Measurements from ENCODE around the gene ZNF385B.

Gene ZNF385B

GRCh38 chr2:179703702-179704101, 157.7 kb downstream of the ZNF385B start:
- H3K4me3 ChIP-seq (ENCODE audit: low read depth, low read length), result no peak overlapping the region
- no peak for DNase-seq (ENCODE audit: low read depth)
- TF ChIP-seq MYC (IDR thresholded peaks at IDR 0.05; ENCODE audit: low read depth, low read length) (no peak), CTCF (IDR thresholded peaks at IDR 0.05; ENCODE audit: low read depth, low read length) (no peak), POLR2A (IDR thresholded peaks at IDR 0.05; ENCODE audit: extremely low read depth, insufficient read length) (no peak), MAX (IDR thresholded peaks at IDR 0.05; ENCODE audit: low read depth, low read length) (no peak)

- H3K4me3 ChIP-seq (ENCODE audit: low read depth, low read length), result no peak overlapping the region
- no peak for TF ChIP-seq POLR2A (IDR thresholded peaks at IDR 0.05; ENCODE audit: extremely low read depth, insufficient read length)
- no peak for DNase-seq (ENCODE audit: low read depth)
These were observed 158.5 kb downstream of the ZNF385B start for GRCh38 chr2:179702912-179703311.

GRCh38 chr2:179701524-179702110, 159.8 kb downstream of the ZNF385B start:
- TF ChIP-seq CTCF (IDR thresholded peaks at IDR 0.05; ENCODE audit: low read depth, low read length) (no peak), MAX (IDR thresholded peaks at IDR 0.05; ENCODE audit: low read depth, low read length) (no peak), POLR2A (IDR thresholded peaks at IDR 0.05; ENCODE audit: extremely low read depth, insufficient read length) (no peak), MYC (IDR thresholded peaks at IDR 0.05; ENCODE audit: low read depth, low read length) (no peak)
- no peak overlapping the region for H3K4me3 ChIP-seq (ENCODE audit: low read depth, low read length)
- DNase-seq (ENCODE audit: low read depth), result no peak

GRCh38 chr2:179695486-179695885, 165.9 kb downstream of the ZNF385B start:
- no peak for TF ChIP-seq POLR2A (IDR thresholded peaks at IDR 0.05; ENCODE audit: extremely low read depth, insufficient read length)
- TF ChIP-seq MAX (IDR thresholded peaks at IDR 0.05; ENCODE audit: low read depth, low read length), result no peak
- no peak for TF ChIP-seq CTCF (IDR thresholded peaks at IDR 0.05; ENCODE audit: low read depth, low read length)
- TF ChIP-seq MYC (IDR thresholded peaks at IDR 0.05; ENCODE audit: low read depth, low read length), result no peak
- DNase-seq (ENCODE audit: low read depth), result no peak
- H3K4me3 ChIP-seq (ENCODE audit: low read depth, low read length), result no peak overlapping the region

GRCh38 chr2:179694963-179695362, 166.4 kb downstream of the ZNF385B start:
- no peak for DNase-seq (ENCODE audit: low read depth)
- H3K4me3 ChIP-seq (ENCODE audit: low read depth, low read length), result no peak overlapping the region
- no peak for TF ChIP-seq CTCF (IDR thresholded peaks at IDR 0.05; ENCODE audit: low read depth, low read length)
- no peak for TF ChIP-seq POLR2A (IDR thresholded peaks at IDR 0.05; ENCODE audit: extremely low read depth, insufficient read length)
- no peak for TF ChIP-seq MAX (IDR thresholded peaks at IDR 0.05; ENCODE audit: low read depth, low read length)
- no peak for TF ChIP-seq MYC (IDR thresholded peaks at IDR 0.05; ENCODE audit: low read depth, low read length)

- no peak for DNase-seq (ENCODE audit: low read depth)
- no peak overlapping the region for H3K4me3 ChIP-seq (ENCODE audit: low read depth, low read length)
- TF ChIP-seq MYC (IDR thresholded peaks at IDR 0.05; ENCODE audit: low read depth, low read length), result no peak
These were observed 168.8 kb downstream of the ZNF385B start for GRCh38 chr2:179692610-179693009.

- TF ChIP-seq MAX (IDR thresholded peaks at IDR 0.05; ENCODE audit: low read depth, low read length) (no peak), POLR2A (IDR thresholded peaks at IDR 0.05; ENCODE audit: extremely low read depth, insufficient read length) (no peak), MYC (IDR thresholded peaks at IDR 0.05; ENCODE audit: low read depth, low read length) (no peak), CTCF (IDR thresholded peaks at IDR 0.05; ENCODE audit: low read depth, low read length) (no peak)
- H3K4me3 ChIP-seq (ENCODE audit: low read depth, low read length), result no peak overlapping the region
- DNase-seq (ENCODE audit: low read depth), result no peak
These were observed 169.4 kb downstream of the ZNF385B start for GRCh38 chr2:179692043-179692442.

Data from NB4 (cell line).